GM13976 (cell line): ENCODE data around the gene TMEM131L.

Experiments used
- DNase-seq: peaks from one replicate; pipeline ENCODE4 v3.0.0; 2012; ENCODE audit warnings: low spot score
- CTCF ChIP-seq: IDR thresholded peaks from 2 replicates; pipeline ENCODE4 v1.5.1; 2012; ENCODE audit warnings: borderline replicate concordance, mild to moderate bottlenecking; ENCODE audit not compliant: insufficient read depth; ENCODE audit errors: extremely low read depth, missing control alignments, control extremely low read depth
- in situ Hi-C: fragments of 300-500 bp; cut with MboI; formaldehyde crosslinking; loops from one replicate; pipeline ENCODE4 v1.12.0; 2022; ENCODE audit warnings: low sequenced_read_pairs, mixed read lengths, inconsistent platforms; ENCODE audit not compliant: unreplicated experiment

TMEM131L gene

GRCh38 chr4:153512162-153512852 lies 46.1 kb downstream of the TMEM131L start:
- no peak for DNase-seq
- no peak for TF ChIP-seq CTCF
- in situ Hi-C loops, result no loop called here

- in situ Hi-C loops, result no loop called here
- no peak for TF ChIP-seq CTCF
- no peak for DNase-seq
Measured at GRCh38 chr4:153512952-153513500, 46.9 kb downstream of the TMEM131L start.

- TF ChIP-seq CTCF, result no peak
- DNase-seq, result no peak
- in situ Hi-C loops, result no loop called here
Measured at GRCh38 chr4:153513596-153513995, 47.4 kb downstream of the TMEM131L start.

DNA sequence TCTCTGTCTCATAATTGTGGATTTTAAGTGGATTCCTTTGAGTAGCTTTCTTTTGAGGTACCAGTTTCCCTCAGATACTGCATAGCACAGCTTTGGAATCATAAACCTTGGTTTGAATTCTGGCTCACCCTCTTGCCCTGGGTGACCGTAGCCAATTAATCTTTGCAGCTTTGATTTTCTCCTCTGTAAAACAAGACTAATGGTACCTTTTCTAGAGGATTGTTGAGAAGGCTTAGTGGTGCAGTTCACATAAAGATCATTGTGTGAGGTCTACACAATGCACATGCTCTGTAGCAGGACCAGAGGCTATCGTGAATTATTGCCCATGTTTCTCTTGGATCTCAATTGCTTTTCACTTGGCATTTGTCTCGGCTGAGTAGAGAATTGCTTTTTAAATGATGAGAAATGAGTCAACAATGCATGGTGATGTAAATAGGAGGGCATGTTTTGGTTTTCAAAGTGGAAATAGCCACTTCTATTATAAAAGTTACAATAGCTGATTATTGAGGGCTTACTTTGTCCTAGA lies 47.9 kb downstream of the TMEM131L start:
- no peak for DNase-seq
- no peak for TF ChIP-seq CTCF
- in situ Hi-C loops, result no loop called here

GRCh38 chr4:153514688-153515426 lies 48.7 kb downstream of the TMEM131L start:
- no peak for TF ChIP-seq CTCF
- in situ Hi-C loops, result no loop called here

GRCh38 chr4:153517159-153517558 lies 51.0 kb downstream of the TMEM131L start:
- DNase-seq, result no peak
- TF ChIP-seq CTCF, result no peak
- in situ Hi-C loops, result no loop called here

More at GRCh38 chr4:153514688-153515426, 48.7 kb downstream of the TMEM131L start:
- no peak for DNase-seq
